Skeletal muscle tissue (tissue), 4 donors: ENCODE results near the gene IGFBP5. TPM values are rescaled to one million over a fixed set of nuclear protein-coding genes. Genes with fewer than 3 reads are reported as not detected.

Experiments
- H3K27ac ChIP-seq: one replicate; pipeline ENCODE4 v1.7.0; 2013; ENCODE audit warnings: mild to moderate bottlenecking, low read depth, low read length, inconsistent platforms
- H3K27me3 ChIP-seq, 3 donors: one replicate each; pipeline ENCODE4 v1.7.0; 2013; ENCODE audit warnings: low read length in 3 of 3; ENCODE audit not compliant: control insufficient read depth in 3 of 3, insufficient read depth in 3 of 3
- H3K36me3 ChIP-seq, 3 donors: one replicate each; pipeline ENCODE4 v1.7.0; 2013; ENCODE audit warnings: low read length in 3 of 3; ENCODE audit not compliant: control insufficient read depth in 3 of 3, insufficient read depth in 3 of 3
- H3K4me1 ChIP-seq, 3 donors: one replicate each; pipeline ENCODE4 v1.7.0; 2013; ENCODE audit warnings: low read length in 3 of 3, mild to moderate bottlenecking in 3 of 3; ENCODE audit not compliant: control insufficient read depth in 3 of 3, insufficient read depth in 3 of 3
- H3K4me3 ChIP-seq, 3 donors: one replicate each; pipeline ENCODE4 v1.7.0; 2013; ENCODE audit warnings: low read length in 3 of 3
- H3K9ac ChIP-seq, 3 donors: one replicate each; pipeline ENCODE4 v1.7.0; 2013; ENCODE audit warnings: low read length in 3 of 3, mild to moderate bottlenecking in 3 of 3, moderate library complexity in 2 of 3, low read depth in 1 of 3
- H3K9me3 ChIP-seq, 3 donors: one replicate each; pipeline ENCODE4 v1.7.0; 2013; ENCODE audit warnings: low read length in 3 of 3; ENCODE audit not compliant: control insufficient read depth in 3 of 3
- total RNA-seq: library from RNA; depleted of rRNA; stranded (reverse); fragments of >200 nt; gene quantifications from one replicate; pipeline ENCODE4 v1.2.3, GENCODE V29; 2014
- donor health status: Osteomylitis.

IGFBP5 gene
- total RNA-seq, 1 donor from 2014 or later: 260 TPM

GRCh38 chr2:216672466-216672865 lies 22.9 kb downstream of the IGFBP5 start:
- Histone ChIP-seq H3K36me3 (peaks cover 30 to 42% (median 31%) of the 10 kb centered on the region in 3 donors), H3K9me3 (no peaks in the 10 kb centered on the region), H3K27me3 (no peaks in the 10 kb centered on the region), H3K4me1 (peaks cover 0 to 17% (median under 1%) of the 10 kb centered on the region in 3 donors), H3K4me3 (no peak overlapping the region), H3K9ac (no peak overlapping the region), H3K27ac (no peak overlapping the region)

GRCh38 chr2:216671791-216672343 lies 23.5 kb downstream of the IGFBP5 start:
- no peaks in the 10 kb centered on the region for H3K9me3 ChIP-seq
- H3K4me3 ChIP-seq: no peak overlapping the region
- H3K4me1 ChIP-seq: peaks cover 0 to 14% (median 0%) of the 10 kb centered on the region in 3 donors
- H3K27me3 ChIP-seq: no peaks in the 10 kb centered on the region
- peak overlapping the region; percentile 1 for H3K27ac ChIP-seq
- no peak overlapping the region for H3K9ac ChIP-seq
- H3K36me3 ChIP-seq: peaks cover 25 to 36% (median 26%) of the 10 kb centered on the region in 3 donors

- no peaks in the 10 kb centered on the region for H3K27me3 ChIP-seq
- H3K9me3 ChIP-seq: no peaks in the 10 kb centered on the region
- peaks cover 19 to 29% (median 20%) of the 10 kb centered on the region in 3 donors for H3K36me3 ChIP-seq
- peak overlapping the region; percentile 1 for H3K27ac ChIP-seq
- H3K9ac ChIP-seq: no peak overlapping the region
- peaks cover 0 to 14% (median 1%) of the 10 kb centered on the region in 3 donors for H3K4me1 ChIP-seq
- H3K4me3 ChIP-seq: no peak overlapping the region
Observed at GRCh38 chr2:216671081-216671411, 24.3 kb downstream of the IGFBP5 start.

- no peak overlapping the region for H3K9ac ChIP-seq
- no peak overlapping the region for H3K4me3 ChIP-seq
- peaks cover 15 to 23% (median 17%) of the 10 kb centered on the region in 3 donors for H3K36me3 ChIP-seq
- no peaks in the 10 kb centered on the region for H3K27me3 ChIP-seq
- no peak overlapping the region for H3K27ac ChIP-seq
- no peaks in the 10 kb centered on the region for H3K9me3 ChIP-seq
- H3K4me1 ChIP-seq: peaks cover 2 to 14% (median 7%) of the 10 kb centered on the region in 3 donors
Observed at GRCh38 chr2:216670266-216671080, 24.9 kb downstream of the IGFBP5 start.

- Histone ChIP-seq H3K4me3 (no peak overlapping the region), H3K27me3 (no peaks in the 10 kb centered on the region), H3K36me3 (no peaks in the 10 kb centered on the region), H3K9ac (no peak overlapping the region), H3K9me3 (no peaks in the 10 kb centered on the region), H3K27ac (no peak overlapping the region), H3K4me1 (peaks cover 8 to 12% (median 11%) of the 10 kb centered on the region in 3 donors)
Observed at GRCh38 chr2:216666461-216667233, 28.7 kb downstream of the IGFBP5 start.

GRCh38 chr2:216665717-216666116 lies 29.6 kb downstream of the IGFBP5 start:
- H3K9me3 ChIP-seq: no peaks in the 10 kb centered on the region
- no peak overlapping the region for H3K9ac ChIP-seq
- peaks cover 8 to 12% (median 9%) of the 10 kb centered on the region in 3 donors for H3K4me1 ChIP-seq
- H3K27ac ChIP-seq: no peak overlapping the region
- no peak overlapping the region for H3K4me3 ChIP-seq
- H3K36me3 ChIP-seq: no peaks in the 10 kb centered on the region
- H3K27me3 ChIP-seq: no peaks in the 10 kb centered on the region

GRCh38 chr2:216665242-216665641 lies 30.1 kb downstream of the IGFBP5 start:
- no peak overlapping the region for H3K4me3 ChIP-seq
- H3K27ac ChIP-seq: no peak overlapping the region
- H3K36me3 ChIP-seq: no peaks in the 10 kb centered on the region
- no peaks in the 10 kb centered on the region for H3K9me3 ChIP-seq
- no peak overlapping the region for H3K9ac ChIP-seq
- H3K4me1 ChIP-seq: peaks cover 7 to 12% (median 8%) of the 10 kb centered on the region in 3 donors
- no peaks in the 10 kb centered on the region for H3K27me3 ChIP-seq

- Histone ChIP-seq H3K27me3 (no peaks in the 10 kb centered on the region), H3K27ac (no peak overlapping the region), H3K4me1 (peaks cover 7 to 12% (median 8%) of the 10 kb centered on the region in 3 donors), H3K36me3 (no peaks in the 10 kb centered on the region), H3K4me3 (no peak overlapping the region), H3K9me3 (no peaks in the 10 kb centered on the region), H3K9ac (peak overlapping the region in 1 of 3 donors; percentile 33)
Observed at GRCh38 chr2:216664593-216665034, 30.7 kb downstream of the IGFBP5 start.

- no peaks in the 10 kb centered on the region for H3K36me3 ChIP-seq
- no peak overlapping the region for H3K9ac ChIP-seq
- no peak overlapping the region for H3K4me3 ChIP-seq
- H3K27me3 ChIP-seq: no peaks in the 10 kb centered on the region
- no peaks in the 10 kb centered on the region for H3K9me3 ChIP-seq
- peaks cover 7 to 12% (median 8%) of the 10 kb centered on the region in 3 donors for H3K4me1 ChIP-seq
- no peak overlapping the region for H3K27ac ChIP-seq
Observed at GRCh38 chr2:216663846-216664245, 31.5 kb downstream of the IGFBP5 start.
